Coronary artery (tissue), 2 donors: ENCODE data around the gene AIF1.

Experiments
- DNase-seq: peaks from one replicate; pipeline ENCODE4 v3.0.0-alpha.2; 2017; ENCODE audit warnings: low spot score
- H3K27ac ChIP-seq, 2 donors: fragments of 200-600 bp; sonication (generic); one replicate each; pipeline ENCODE4 v1.5.1; 2016 to 2019
- H3K4me3 ChIP-seq: fragments of 200-600 bp; sonication (generic); 2 replicates; pipeline ENCODE4 v1.5.1; 2016; ENCODE audit warnings: mild to moderate bottlenecking, moderate library complexity
- CTCF ChIP-seq: fragments of 200-600 bp; sonication (generic); IDR thresholded peaks from one replicate; pipeline ENCODE4 v1.5.1; 2019; ENCODE audit warnings: antibody characterized with exemption

AIF1 gene

GRCh38 chr6:31662124-31662723, 47.2 kb downstream of the AIF1 start:
- no peak for DNase-seq
- TF ChIP-seq CTCF = no peak
- H3K27ac ChIP-seq = peak overlapping the region in 1 of 2 donors; percentile 34
- no peak overlapping the region for H3K4me3 ChIP-seq

- Histone ChIP-seq H3K4me3 (peak overlapping the region; percentile 82), H3K27ac (peak overlapping the region; percentile 88 to 96)
- no peak for TF ChIP-seq CTCF
- no peak for DNase-seq
Measured at GRCh38 chr6:31663126-31663960, 48.3 kb downstream of the AIF1 start.

GRCh38 chr6:31663961-31664789, 49.1 kb downstream of the AIF1 start:
- H3K27ac ChIP-seq = peak overlapping the region; percentile 88 to 96
- DNase-seq = no peak
- TF ChIP-seq CTCF = no peak
- H3K4me3 ChIP-seq = peak overlapping the region; percentile 82

- peak within 1 kb of the TSS; percentile 88 to 96 for H3K27ac ChIP-seq
- H3K4me3 ChIP-seq = peak within 1 kb of the TSS; percentile 82
- no peak for TF ChIP-seq CTCF
- DNase-seq = peak; percentile 92
Measured at GRCh38 chr6:31664790-31665500, 49.9 kb downstream of the AIF1 start, which contains the start of gene GPANK1. TSS of gene GPANK1 (minus strand) at chr6:31664997. CDS start at chr6:31664478, 519 bp downstream.

- peak; percentile 100 for DNase-seq
- Histone ChIP-seq H3K27ac (peak within 1 kb of the TSS; percentile 88 to 96), H3K4me3 (peak within 1 kb of the TSS; percentile 82)
- TF ChIP-seq CTCF = no peak
Measured at GRCh38 chr6:31665501-31666336, 50.7 kb downstream of the AIF1 start, which contains the start of gene CSNK2B. TSS of gene CSNK2B (plus strand) at chr6:31666080. CDS start at chr6:31666832, 752 bp downstream.
